Endodermal cell (in vitro differentiated cells): ENCODE results near the gene RPTOR. TPM values are rescaled to one million over a fixed set of nuclear protein-coding genes. Genes with fewer than 3 reads are reported as not detected.
"Not testable (repeated sequence)": the region's sequence is repeated elsewhere in the genome, so short reads cannot be mapped to it uniquely, and the experiment has no call there.

Experiments
- DNase-seq: peaks from one replicate; pipeline ENCODE4 v3.0.0-alpha.2; 2017
- H3K27ac ChIP-seq: 2 replicates; pipeline ENCODE4 v1.5.1; 2013; ENCODE audit warnings: mild to moderate bottlenecking, low read depth, low read length, moderate library complexity
- H3K27me3 ChIP-seq: 2 replicates; pipeline ENCODE4 v1.6.1; 2013; ENCODE audit warnings: mild to moderate bottlenecking, low read length, moderate library complexity; ENCODE audit not compliant: insufficient read depth, control insufficient read depth, poor library complexity, severe bottlenecking
- H3K36me3 ChIP-seq: 2 replicates; pipeline ENCODE4 v1.7.0; 2013; ENCODE audit warnings: mild to moderate bottlenecking, low read length, moderate library complexity; ENCODE audit not compliant: control insufficient read depth, insufficient read depth
- H3K4me1 ChIP-seq: one replicate; pipeline ENCODE4 v1.7.0; 2013; ENCODE audit warnings: low read length; ENCODE audit not compliant: control insufficient read depth, insufficient read depth
- H3K4me3 ChIP-seq: 2 replicates; pipeline ENCODE4 v1.5.1; 2013; ENCODE audit warnings: mild to moderate bottlenecking, low read length, moderate library complexity
- H3K9ac ChIP-seq: 2 replicates; pipeline ENCODE4 v1.6.1; 2013; ENCODE audit warnings: mild to moderate bottlenecking, low read length, moderate library complexity; ENCODE audit not compliant: poor library complexity, severe bottlenecking; ENCODE audit errors: extremely low read depth
- H3K9me3 ChIP-seq: 2 replicates; pipeline ENCODE4 v1.6.1; 2013; ENCODE audit warnings: mild to moderate bottlenecking, low read length, moderate library complexity; ENCODE audit not compliant: control insufficient read depth
- H3K27ac Mint-ChIP-seq: 2 replicates; pipeline ENCODE4 v1.8.0; 2020; ENCODE audit warnings: mixed read lengths
- H3K27me3 Mint-ChIP-seq: 2 replicates; pipeline ENCODE4 v1.8.0; 2021; ENCODE audit warnings: mild to moderate bottlenecking, mixed read lengths; ENCODE audit not compliant: insufficient read depth
- H3K36me3 Mint-ChIP-seq: 2 replicates; pipeline ENCODE4 v1.8.0; 2020; ENCODE audit warnings: low read depth, mixed read lengths
- H3K4me1 Mint-ChIP-seq: 2 replicates; pipeline ENCODE4 v1.8.0; 2020; ENCODE audit warnings: mixed read lengths
- H3K4me3 Mint-ChIP-seq: 2 replicates; pipeline ENCODE4 v1.8.0; 2020; ENCODE audit warnings: mild to moderate bottlenecking, moderate library complexity, mixed read lengths
- H3K9me3 Mint-ChIP-seq: 2 replicates; pipeline ENCODE4 v1.8.0; 2020; ENCODE audit warnings: mild to moderate bottlenecking, mixed read lengths
- CTCF ChIP-seq: fragments of 200-600 bp; sonication (generic); conservative IDR thresholded peaks from 2 replicates; pipeline ENCODE4 v1.5.0; 2021; ENCODE audit warnings: antibody characterized with exemption, mild to moderate bottlenecking
- WGBS, 2 experiments: methylation state at CpG; one replicate each; pipeline versions ENCODE4 v1.1.5 to v1.1.7; 2013; ENCODE audit warnings: missing lambda C conversion rate in 2 of 2, mixed read lengths in 1 of 2; ENCODE audit not compliant: insufficient coverage in 1 of 2, insufficient read length in 1 of 2; 5-methylcytosine and 5-hydroxymethylcytosine counted together
- total RNA-seq, 2 donors: library from RNA; stranded (reverse); fragmentation: NEBNext Ultra II Directional in 1 of 2; extraction: Animal tissue kit (Norgen Biotek cat#: 25700) in 1 of 2; gene quantifications; 2 replicates in 1 of 2; 3 replicates in 1 of 2; pipeline ENCODE4 v1.2.1, GENCODE V29; 2021

RPTOR gene
- total RNA-seq, 2 donors from 2014 or later = 45.1 to 53.4 TPM

- H3K36me3 Mint-ChIP-seq = no peaks in the 10 kb centered on the region
- no peak for TF ChIP-seq CTCF
- no peak overlapping the region for H3K4me3 Mint-ChIP-seq
- no peaks in the 10 kb centered on the region for H3K9me3 Mint-ChIP-seq
- DNase-seq = no peak
- no peak overlapping the region for H3K9ac ChIP-seq
- H3K4me3 ChIP-seq = no peak overlapping the region
- no peaks in the 10 kb centered on the region for H3K9me3 ChIP-seq
- H3K27me3 Mint-ChIP-seq = peaks cover 9% of the 10 kb centered on the region
- H3K27ac ChIP-seq = no peak overlapping the region
- H3K36me3 ChIP-seq = no peaks in the 10 kb centered on the region
- peaks cover 17% of the 10 kb centered on the region for H3K4me1 Mint-ChIP-seq
- 90 to 92% methylated on average over 13 to 21 of the region's 23 CpGs for WGBS, 2 experiments
- H3K27ac Mint-ChIP-seq = no peak overlapping the region
- no peaks in the 10 kb centered on the region for H3K27me3 ChIP-seq
- no peaks in the 10 kb centered on the region for H3K4me1 ChIP-seq
Measured at GRCh38 chr17:80529104-80529903, 15.3 kb upstream of the RPTOR start.

- no peak overlapping the region for H3K4me3 Mint-ChIP-seq
- Histone ChIP-seq H3K4me1 (no peaks in the 10 kb centered on the region), H3K27me3 (no peaks in the 10 kb centered on the region), H3K9me3 (no peaks in the 10 kb centered on the region), H3K36me3 (no peaks in the 10 kb centered on the region), H3K27ac (no peak overlapping the region), H3K4me3 (no peak overlapping the region), H3K9ac (no peak overlapping the region)
- H3K9me3 Mint-ChIP-seq = no peaks in the 10 kb centered on the region
- TF ChIP-seq CTCF = no peak
- DNase-seq = no peak
- H3K4me1 Mint-ChIP-seq = peaks cover 15% of the 10 kb centered on the region
- no peak overlapping the region for H3K27ac Mint-ChIP-seq
- H3K36me3 Mint-ChIP-seq = no peaks in the 10 kb centered on the region
- WGBS, 2 experiments = 87 to 94% methylated on average over 6 of the region's 6 CpGs
- H3K27me3 Mint-ChIP-seq = peaks cover 9% of the 10 kb centered on the region
Measured at GRCh38 chr17:80529904-80530292, 14.7 kb upstream of the RPTOR start.

GRCh38 chr17:80531400-80531799, 13.2 kb upstream of the RPTOR start:
- H3K4me1 ChIP-seq = no peaks in the 10 kb centered on the region
- H3K9me3 ChIP-seq = no peaks in the 10 kb centered on the region
- Mint-ChIP-seq H3K9me3 (no peaks in the 10 kb centered on the region), H3K4me1 (peaks cover 7% of the 10 kb centered on the region), H3K27me3 (peaks cover 5% of the 10 kb centered on the region), H3K27ac (no peak overlapping the region), H3K4me3 (no peak overlapping the region), H3K36me3 (no peaks in the 10 kb centered on the region)
- no peak overlapping the region for H3K27ac ChIP-seq
- no peaks in the 10 kb centered on the region for H3K36me3 ChIP-seq
- WGBS, 2 experiments = 85 to 87% methylated on average over 5 to 7 of the region's 7 CpGs
- TF ChIP-seq CTCF = no peak
- no peak for DNase-seq
- H3K27me3 ChIP-seq = no peaks in the 10 kb centered on the region
- H3K9ac ChIP-seq = no peak overlapping the region
- H3K4me3 ChIP-seq = no peak overlapping the region

GRCh38 chr17:80537386-80537785, 7.3 kb upstream of the RPTOR start:
- not testable (repeated sequence) for H3K9me3 ChIP-seq, H3K9ac ChIP-seq, H3K27me3 Mint-ChIP-seq, H3K4me1 Mint-ChIP-seq, H3K4me1 ChIP-seq, H3K36me3 ChIP-seq, H3K4me3 ChIP-seq, H3K27ac Mint-ChIP-seq, H3K9me3 Mint-ChIP-seq, DNase-seq, H3K27ac ChIP-seq, H3K27me3 ChIP-seq, H3K36me3 Mint-ChIP-seq, H3K4me3 Mint-ChIP-seq
- 96 to 100% methylated on average over 4 to 26 of the region's 30 CpGs for WGBS, 2 experiments
